ENCODE results near the gene NR1I3. TPM values are rescaled to one million over a fixed set of nuclear protein-coding genes. Genes with fewer than 3 reads are reported as not detected.
A peak's percentile ranks its signal among the peaks of the same experiment; 100 is the strongest.

Gene NR1I3
- total RNA-seq, 1 donor from 2014 or later, result not detected

DNA sequence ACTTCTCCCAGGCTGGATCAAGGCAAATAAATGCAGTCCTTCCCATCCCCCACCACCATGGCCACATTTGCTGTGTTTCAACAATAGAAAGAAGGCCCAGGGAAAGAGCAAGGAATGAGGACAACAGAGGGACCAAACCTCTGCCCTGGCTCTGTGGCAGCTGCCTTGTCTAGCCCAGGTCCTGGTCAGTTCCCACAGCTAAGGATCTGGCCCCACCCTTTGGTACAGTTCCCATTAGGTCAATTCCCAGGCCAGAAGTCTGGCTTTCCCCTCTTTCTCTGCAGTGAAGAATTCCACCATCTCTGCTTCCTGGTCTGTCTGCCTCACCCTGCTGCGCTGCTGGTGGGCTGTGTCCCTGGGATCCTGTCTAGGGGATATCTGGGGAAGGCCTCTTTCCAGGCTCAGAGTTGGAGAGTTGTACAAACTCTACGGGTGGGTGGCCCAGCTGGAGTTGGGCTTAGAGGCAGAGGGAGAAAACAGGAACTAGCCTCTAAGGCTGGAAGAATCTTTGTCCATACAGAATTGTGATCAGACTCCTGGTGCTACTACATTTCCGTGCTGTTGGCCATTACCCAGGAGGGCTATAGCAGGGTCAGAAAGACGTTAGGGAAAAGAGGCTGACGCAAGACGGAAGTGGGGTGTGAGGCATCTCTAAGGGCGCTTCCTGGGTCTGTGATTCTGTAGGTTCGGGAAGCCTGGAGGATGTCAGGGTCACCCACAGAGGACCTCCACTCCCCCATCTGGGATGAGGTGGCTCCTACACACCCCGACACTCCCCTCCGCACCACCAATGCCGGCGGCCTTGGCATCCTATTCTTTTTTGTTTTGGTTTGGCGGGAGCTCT lies 36.8 kb downstream of the NR1I3 start:
- intact Hi-C loops (cut with DNase I), result no loop called here
- peak in 1 of 2 donors; percentile 96 for DNase-seq (ENCODE audit: extremely low spot score in 2 of 2)
- Histone ChIP-seq H3K9me3 (no peaks in the 10 kb centered on the region), H3K27ac (peak overlapping the region; percentile 97), H3K27me3 (no peaks in the 10 kb centered on the region), H3K36me3 (peaks cover 0 to 11% of the 10 kb centered on the region in 2 donors), H3K4me3 (peak overlapping the region; percentile 82 to 88), H3K4me1 (peaks cover 85% of the 10 kb centered on the region)
- TF ChIP-seq POLR2AphosphoS5 (IDR thresholded peaks at IDR 0.05; ENCODE audit: insufficient read depth in 1 of 2, low read depth in 1 of 2) (no peak), POLR2A (IDR thresholded peaks at IDR 0.05) (peak in 1 of 2 donors; percentile 6)
- TF ChIP-seq, protein P1, sequence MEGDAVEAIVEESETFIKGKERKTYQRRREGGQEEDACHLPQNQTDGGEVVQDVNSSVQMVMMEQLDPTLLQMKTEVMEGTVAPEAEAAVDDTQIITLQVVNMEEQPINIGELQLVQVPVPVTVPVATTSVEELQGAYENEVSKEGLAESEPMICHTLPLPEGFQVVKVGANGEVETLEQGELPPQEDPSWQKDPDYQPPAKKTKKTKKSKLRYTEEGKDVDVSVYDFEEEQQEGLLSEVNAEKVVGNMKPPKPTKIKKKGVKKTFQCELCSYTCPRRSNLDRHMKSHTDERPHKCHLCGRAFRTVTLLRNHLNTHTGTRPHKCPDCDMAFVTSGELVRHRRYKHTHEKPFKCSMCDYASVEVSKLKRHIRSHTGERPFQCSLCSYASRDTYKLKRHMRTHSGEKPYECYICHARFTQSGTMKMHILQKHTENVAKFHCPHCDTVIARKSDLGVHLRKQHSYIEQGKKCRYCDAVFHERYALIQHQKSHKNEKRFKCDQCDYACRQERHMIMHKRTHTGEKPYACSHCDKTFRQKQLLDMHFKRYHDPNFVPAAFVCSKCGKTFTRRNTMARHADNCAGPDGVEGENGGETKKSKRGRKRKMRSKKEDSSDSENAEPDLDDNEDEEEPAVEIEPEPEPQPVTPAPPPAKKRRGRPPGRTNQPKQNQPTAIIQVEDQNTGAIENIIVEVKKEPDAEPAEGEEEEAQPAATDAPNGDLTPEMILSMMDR (IDR thresholded peaks at IDR 0.05), result no peak

- H3K9me3 ChIP-seq, result no peaks in the 10 kb centered on the region
- intact Hi-C loops (cut with DNase I), result no loop called here
- peak overlapping the region; percentile 97 for H3K27ac ChIP-seq
- H3K27me3 ChIP-seq, result no peaks in the 10 kb centered on the region
- DNase-seq (ENCODE audit: extremely low spot score in 2 of 2), result no peak
- H3K36me3 ChIP-seq, result peaks cover 0 to 11% of the 10 kb centered on the region in 2 donors
- peak overlapping the region in 1 of 2 donors; percentile 82 for H3K4me3 ChIP-seq
- peaks cover 87% of the 10 kb centered on the region for H3K4me1 ChIP-seq
- TF ChIP-seq POLR2AphosphoS5 (IDR thresholded peaks at IDR 0.05; ENCODE audit: insufficient read depth in 1 of 2, low read depth in 1 of 2), result no peak
- no peak for TF ChIP-seq POLR2A (IDR thresholded peaks at IDR 0.05)
- TF ChIP-seq, protein P1 (IDR thresholded peaks at IDR 0.05), result no peak
Observed at GRCh38 chr1:161200421-161200991, 37.5 kb downstream of the NR1I3 start.

DNA sequence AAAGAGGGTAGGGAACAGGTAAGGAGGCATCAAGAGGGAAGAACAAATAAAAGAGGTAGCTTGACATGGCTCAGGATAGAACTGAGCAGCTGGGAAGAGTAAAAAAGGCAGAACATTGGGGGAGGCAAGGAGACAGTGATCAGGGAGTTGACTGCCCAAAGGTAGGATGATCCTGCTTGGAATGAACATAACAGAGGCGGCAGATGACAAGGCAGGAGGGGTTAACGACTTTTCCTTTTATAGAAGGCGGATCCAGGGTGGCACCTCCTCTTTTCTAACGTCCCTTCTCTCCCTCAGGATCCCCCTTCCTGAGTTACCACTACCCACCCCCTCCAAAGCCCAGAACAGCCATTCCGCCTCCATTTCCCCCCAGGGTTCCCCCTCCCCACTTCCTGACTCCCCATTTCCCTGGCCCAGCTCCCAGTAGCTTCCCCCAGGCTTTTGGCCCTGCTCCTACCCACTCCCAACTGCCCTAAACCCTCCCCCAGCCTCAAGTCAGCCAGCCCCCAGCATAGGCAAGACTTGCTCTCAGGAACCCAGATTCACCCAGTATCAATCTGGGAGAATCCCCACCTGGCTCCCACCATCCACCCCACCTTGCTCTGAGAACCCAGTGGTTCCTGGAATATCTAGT lies 38.4 kb downstream of the NR1I3 start:
- no peak for DNase-seq (ENCODE audit: extremely low spot score in 2 of 2)
- peaks cover 88% of the 10 kb centered on the region for H3K4me1 ChIP-seq

GRCh38 chr1:161198897-161199431 lies 39.0 kb downstream of the NR1I3 start, which contains the start of gene ADAMTS4:
Gene ADAMTS4 (minus strand): TSS chr1:161199054. CDS start chr1:161198627, 427 bp downstream.
- TF ChIP-seq POLR2A (IDR thresholded peaks at IDR 0.05) (peak in 1 of 2 donors; percentile 90), POLR2AphosphoS5 (IDR thresholded peaks at IDR 0.05; ENCODE audit: insufficient read depth in 1 of 2, low read depth in 1 of 2) (peak; percentile 42 to 76)
- TF ChIP-seq, protein P1 (IDR thresholded peaks at IDR 0.05), result no peak
- DNase-seq (ENCODE audit: extremely low spot score in 2 of 2), result peak in 1 of 2 donors; percentile 96
- peaks cover 86% of the 10 kb centered on the region for H3K4me1 ChIP-seq
- H3K27me3 ChIP-seq, result no peaks in the 10 kb centered on the region
- no peaks in the 10 kb centered on the region for H3K9me3 ChIP-seq
- peaks cover 0 to 5% of the 10 kb centered on the region in 2 donors for H3K36me3 ChIP-seq
- intact Hi-C loops (cut with DNase I), result loop anchor here (10.0 kb wide), 1 partner anchor 186 kb away; no protein-coding TSS in a partner anchor
- peak within 1 kb of the TSS; percentile 97 for H3K27ac ChIP-seq
- peak within 1 kb of the TSS; percentile 34 to 59 for H3K4me3 ChIP-seq

More for the DNA sequence above, 38.4 kb downstream of the NR1I3 start:
- H3K9me3 ChIP-seq, result no peaks in the 10 kb centered on the region
- H3K27me3 ChIP-seq, result no peaks in the 10 kb centered on the region
- TF ChIP-seq, protein P1 (IDR thresholded peaks at IDR 0.05), result no peak
- TF ChIP-seq POLR2A (IDR thresholded peaks at IDR 0.05), result no peak
- TF ChIP-seq POLR2AphosphoS5 (IDR thresholded peaks at IDR 0.05; ENCODE audit: insufficient read depth in 1 of 2, low read depth in 1 of 2), result no peak
- H3K4me3 ChIP-seq, result peak overlapping the region in 1 of 2 donors; percentile 59
- H3K36me3 ChIP-seq, result peaks cover 0 to 11% of the 10 kb centered on the region in 2 donors
- intact Hi-C loops (cut with DNase I), result loop anchor here (10.0 kb wide), 1 partner anchor 185 kb away; no protein-coding TSS in a partner anchor
- H3K27ac ChIP-seq, result peak overlapping the region; percentile 97
